Muscle of leg (tissue), 16 donors: ENCODE measurements around the gene MC2R. TPM values are rescaled to one million over a fixed set of nuclear protein-coding genes. Genes with fewer than 3 reads are reported as not detected.
A peak's percentile ranks its signal among the peaks of the same experiment; 100 is the strongest.

ENCODE experiments used
- DNase-seq: peaks from one replicate; pipeline ENCODE4 v3.0.0; 2013
- H3K27ac ChIP-seq: one replicate; pipeline ENCODE4 v1.5.1; 2013; ENCODE audit warnings: mild to moderate bottlenecking, low read length, control low read depth
- H3K27me3 ChIP-seq: one replicate; pipeline ENCODE4 v1.6.1; 2013; ENCODE audit warnings: low read length; ENCODE audit not compliant: control insufficient read depth, insufficient read depth
- H3K36me3 ChIP-seq: one replicate; pipeline ENCODE4 v1.6.1; 2013; ENCODE audit warnings: low read length; ENCODE audit not compliant: control insufficient read depth, insufficient read depth
- H3K4me1 ChIP-seq: one replicate; pipeline ENCODE4 v1.6.1; 2013; ENCODE audit warnings: low read length; ENCODE audit not compliant: control insufficient read depth, insufficient read depth
- H3K4me3 ChIP-seq: one replicate; pipeline ENCODE4 v1.5.1; 2013; ENCODE audit warnings: low read length, control low read depth
- H3K9me3 ChIP-seq: replicated peaks from 2 replicates; pipeline ENCODE4 v1.6.1; 2013; ENCODE audit warnings: low read depth, low read length; ENCODE audit not compliant: control insufficient read depth
- WGBS: methylation state at CpG from one replicate; pipeline ENCODE4 v1.1.5; 2013; ENCODE audit warnings: missing lambda C conversion rate; ENCODE audit not compliant: insufficient coverage; 5-methylcytosine and 5-hydroxymethylcytosine counted together
- long read RNA-seq, 11 donors: transcript quantifications; one replicate each; lab custom pipeline, GENCODE V29; 2026
- polyA plus RNA-seq, 8 donors: library from polyadenylated mRNA; unstranded; fragments of 120-200 nt; gene quantifications; one replicate each; pipeline versions ENCODE4 v1.2.1 to v1.2.3, GENCODE V29; 2013; ENCODE audit warnings: inconsistent platforms in 1 of 8, low replicate concordance in 1 of 8; ENCODE audit not compliant: insufficient read length in 8 of 8, insufficient read depth in 1 of 8
- total RNA-seq: library from RNA; stranded (reverse); fragments of 120-200 nt; gene quantifications from one replicate; pipeline ENCODE4 v1.2.4, GENCODE V29; 2013

Gene MC2R
- 0.18 TPM for total RNA-seq
- polyA plus RNA-seq, result under 1 TPM in 7 of 8 donors, not detected in 1; 0.05 to 0.83 (median 0.18) TPM
- long read RNA-seq, donor 1, result 0 reads
- long read RNA-seq, donor 2, result 0 reads
- long read RNA-seq, donor 3, result 0 reads
- long read RNA-seq, donor 4, result 0 reads
- long read RNA-seq, donor 5, result 0 reads
- long read RNA-seq, donor 6, result 0 reads
- long read RNA-seq, donor 7, result 0 reads
- long read RNA-seq, donor 8, result 0 reads
- long read RNA-seq, donor 9, result 0 reads
- long read RNA-seq, donor 10, result 0 reads
- long read RNA-seq, donor 11, result 0 reads

GRCh38 chr18:13915391-13915790, at the start of gene MC2R:
TSS of gene MC2R (minus strand) at chr18:13915536. CDS start at chr18:13885518, 30,018 bp downstream.
- no peaks in the 10 kb centered on the region for H3K27me3 ChIP-seq
- no peak within 1 kb of the TSS for H3K27ac ChIP-seq
- H3K4me1 ChIP-seq, result peaks cover 10% of the 10 kb centered on the region
- H3K9me3 ChIP-seq, result no peaks in the 10 kb centered on the region
- no peak for DNase-seq
- no peaks in the 10 kb centered on the region for H3K36me3 ChIP-seq
- no CpG with 5 or more reads among the region's 4 CpGs for WGBS
- H3K4me3 ChIP-seq, result no peak within 1 kb of the TSS

- Histone ChIP-seq H3K27ac (no peak overlapping the region), H3K9me3 (no peaks in the 10 kb centered on the region), H3K36me3 (no peaks in the 10 kb centered on the region), H3K4me3 (no peak overlapping the region), H3K4me1 (no peaks in the 10 kb centered on the region), H3K27me3 (no peaks in the 10 kb centered on the region)
- no CpG with 5 or more reads among the region's 2 CpGs for whole genome bisulfite sequencing
- DNase-seq, result no peak
Observed at GRCh38 chr18:13945811-13946210, 30.5 kb upstream of the MC2R start.

GRCh38 chr18:13943338-13943737, 28.0 kb upstream of the MC2R start:
- no peak for DNase-seq
- H3K27me3 ChIP-seq, result no peaks in the 10 kb centered on the region
- no CpG with 5 or more reads among the region's 2 CpGs for WGBS
- peaks cover 4% of the 10 kb centered on the region for H3K4me1 ChIP-seq
- no peaks in the 10 kb centered on the region for H3K9me3 ChIP-seq
- H3K27ac ChIP-seq, result no peak overlapping the region
- no peak overlapping the region for H3K4me3 ChIP-seq
- no peaks in the 10 kb centered on the region for H3K36me3 ChIP-seq

GRCh38 chr18:13940326-13940725, 25.0 kb upstream of the MC2R start:
- peaks cover 4% of the 10 kb centered on the region for H3K4me1 ChIP-seq

GRCh38 chr18:13934676-13935075, 19.3 kb upstream of the MC2R start:
- H3K36me3 ChIP-seq, result no peaks in the 10 kb centered on the region
- peaks cover 16% of the 10 kb centered on the region for H3K4me1 ChIP-seq
- no peak for DNase-seq
- no peaks in the 10 kb centered on the region for H3K27me3 ChIP-seq
- no peak overlapping the region for H3K4me3 ChIP-seq
- WGBS, result 89% methylated on average over 3 of the region's 6 CpGs
- no peak overlapping the region for H3K27ac ChIP-seq
- no peaks in the 10 kb centered on the region for H3K9me3 ChIP-seq

More at GRCh38 chr18:13940326-13940725, 25.0 kb upstream of the MC2R start:
- 79% methylated on average over 10 of the region's 14 CpGs for WGBS
- Histone ChIP-seq H3K4me3 (no peak overlapping the region), H3K36me3 (no peaks in the 10 kb centered on the region), H3K27me3 (no peaks in the 10 kb centered on the region), H3K27ac (no peak overlapping the region), H3K9me3 (no peaks in the 10 kb centered on the region)
- no peak for DNase-seq

GRCh38 chr18:13934058-13934457, 18.7 kb upstream of the MC2R start:
- Histone ChIP-seq H3K36me3 (no peaks in the 10 kb centered on the region), H3K4me1 (peaks cover 16% of the 10 kb centered on the region), H3K27me3 (no peaks in the 10 kb centered on the region), H3K4me3 (no peak overlapping the region), H3K27ac (no peak overlapping the region), H3K9me3 (peaks cover 6% of the 10 kb centered on the region)
- 88% methylated on average over 2 of the region's 3 CpGs for WGBS
- DNase-seq, result no peak

GRCh38 chr18:13932285-13933025, 17.1 kb upstream of the MC2R start:
- Histone ChIP-seq H3K27me3 (no peaks in the 10 kb centered on the region), H3K4me3 (no peak overlapping the region), H3K9me3 (peaks cover 10% of the 10 kb centered on the region), H3K27ac (no peak overlapping the region), H3K4me1 (peaks cover 12% of the 10 kb centered on the region), H3K36me3 (no peaks in the 10 kb centered on the region)
- DNase-seq, result no peak
- WGBS, result 56% methylated on average over 8 of the region's 10 CpGs

GRCh38 chr18:13930964-13931363, 15.6 kb upstream of the MC2R start:
- Histone ChIP-seq H3K27me3 (no peaks in the 10 kb centered on the region), H3K4me1 (peaks cover 12% of the 10 kb centered on the region), H3K4me3 (no peak overlapping the region), H3K36me3 (no peaks in the 10 kb centered on the region), H3K27ac (no peak overlapping the region), H3K9me3 (peaks cover 10% of the 10 kb centered on the region)
- 40% methylated on average over 1 of the region's 2 CpGs for WGBS
- peak; percentile 20 for DNase-seq

GRCh38 chr18:13923221-13923620, 7.9 kb upstream of the MC2R start:
- DNase-seq, result no peak
- Histone ChIP-seq H3K36me3 (no peaks in the 10 kb centered on the region), H3K4me1 (peaks cover 14% of the 10 kb centered on the region), H3K27ac (no peak overlapping the region), H3K27me3 (no peaks in the 10 kb centered on the region), H3K9me3 (no peaks in the 10 kb centered on the region), H3K4me3 (no peak overlapping the region)
- 76% methylated on average over 3 of the region's 3 CpGs for WGBS

- WGBS, result 73% methylated on average over 6 of the region's 8 CpGs
- H3K9me3 ChIP-seq, result no peaks in the 10 kb centered on the region
- DNase-seq, result no peak
- H3K4me3 ChIP-seq, result no peak overlapping the region
- H3K27me3 ChIP-seq, result no peaks in the 10 kb centered on the region
- H3K36me3 ChIP-seq, result no peaks in the 10 kb centered on the region
- H3K27ac ChIP-seq, result no peak overlapping the region
- peaks cover 21% of the 10 kb centered on the region for H3K4me1 ChIP-seq
Observed at GRCh38 chr18:13918898-13919297, 3.6 kb upstream of the MC2R start.
